Measurements from ENCODE around the gene CACNA2D1. TPM values are rescaled to one million over a fixed set of nuclear protein-coding genes. Genes with fewer than 3 reads are reported as not detected.

The CACNA2D1 gene
- polyA plus RNA-seq, 1 donor = 105 TPM

- DNase-seq = no peak
Measured at GRCh38 chr7:82223580-82223979, 220.0 kb downstream of the CACNA2D1 start.

- no peak for DNase-seq
Measured at GRCh38 chr7:82221152-82221674, 222.4 kb downstream of the CACNA2D1 start.

- no peak for DNase-seq
Measured at GRCh38 chr7:82212466-82212865, 231.1 kb downstream of the CACNA2D1 start.

GRCh38 chr7:82211333-82211732, 232.2 kb downstream of the CACNA2D1 start:
- no peak for DNase-seq

- DNase-seq = no peak
Measured at GRCh38 chr7:82210416-82211184, 233.0 kb downstream of the CACNA2D1 start.

GRCh38 chr7:82209179-82209747, 234.3 kb downstream of the CACNA2D1 start:
- DNase-seq = no peak

- no peak for DNase-seq
Measured at GRCh38 chr7:82204694-82205093, 238.9 kb downstream of the CACNA2D1 start.

GRCh38 chr7:82202965-82203364, 240.6 kb downstream of the CACNA2D1 start:
- no peak for DNase-seq

- no peak for DNase-seq
Measured at GRCh38 chr7:82202107-82202506, 241.5 kb downstream of the CACNA2D1 start.

- no peak for DNase-seq
Measured at GRCh38 chr7:82200601-82201000, 243.0 kb downstream of the CACNA2D1 start.

- no peak for DNase-seq
Measured at GRCh38 chr7:82194016-82194643, 249.4 kb downstream of the CACNA2D1 start.

- no peak for DNase-seq
Measured at GRCh38 chr7:82188636-82189035, 254.9 kb downstream of the CACNA2D1 start.

GRCh38 chr7:82185443-82185842, 258.1 kb downstream of the CACNA2D1 start:
- DNase-seq = no peak

GRCh38 chr7:82183634-82184033, 259.9 kb downstream of the CACNA2D1 start:
- no peak for DNase-seq

- no peak for DNase-seq
Measured at GRCh38 chr7:82179311-82179710, 264.3 kb downstream of the CACNA2D1 start.

GRCh38 chr7:82175319-82175718, 268.3 kb downstream of the CACNA2D1 start:
- DNase-seq = no peak

- no peak for DNase-seq
Measured at GRCh38 chr7:82173400-82174021, 270.1 kb downstream of the CACNA2D1 start.

GRCh38 chr7:82172881-82173280, 270.7 kb downstream of the CACNA2D1 start:
- DNase-seq = no peak

GRCh38 chr7:82172017-82172416, 271.6 kb downstream of the CACNA2D1 start:
- no peak for DNase-seq

GRCh38 chr7:82167558-82168314, 275.8 kb downstream of the CACNA2D1 start:
- DNase-seq = no peak

- DNase-seq = no peak
Measured at GRCh38 chr7:82166260-82167015, 277.1 kb downstream of the CACNA2D1 start.

GRCh38 chr7:82164813-82165212, 278.8 kb downstream of the CACNA2D1 start:
- peak; percentile 8 for DNase-seq

Measured in hindlimb muscle (tissue), 1 donor.